RKO (cell line): ENCODE measurements around the gene SKI.

ENCODE experiments used
- DNase-seq: peaks from one replicate; pipeline ENCODE4 v3.0.0-alpha.2; 2016; ENCODE audit warnings: low spot score

The SKI gene

GRCh38 chr1:2340086-2340917, 112.2 kb downstream of the SKI start:
- DNase-seq: no peak

DNA sequence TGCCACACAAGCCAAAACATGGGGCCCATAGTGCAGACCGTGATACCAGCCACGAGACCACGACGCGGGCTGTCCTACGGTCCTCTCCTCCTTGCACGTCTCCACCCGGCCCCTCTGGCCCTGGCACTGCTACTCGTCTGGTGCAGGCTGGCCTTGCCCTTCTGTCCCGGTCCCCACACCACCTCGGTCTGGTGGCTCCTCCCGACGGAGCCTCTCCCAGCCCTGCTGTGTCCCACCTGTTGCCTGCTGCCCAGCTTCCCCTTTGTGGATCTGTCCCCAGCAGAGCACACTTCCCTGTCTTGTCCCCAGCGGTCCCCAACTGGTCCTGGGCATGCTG, 112.8 kb downstream of the SKI start:
- DNase-seq: no peak

GRCh38 chr1:2341706-2342383, 113.7 kb downstream of the SKI start:
- no peak for DNase-seq

GRCh38 chr1:2342384-2343022, 114.4 kb downstream of the SKI start:
- no peak for DNase-seq

DNA sequence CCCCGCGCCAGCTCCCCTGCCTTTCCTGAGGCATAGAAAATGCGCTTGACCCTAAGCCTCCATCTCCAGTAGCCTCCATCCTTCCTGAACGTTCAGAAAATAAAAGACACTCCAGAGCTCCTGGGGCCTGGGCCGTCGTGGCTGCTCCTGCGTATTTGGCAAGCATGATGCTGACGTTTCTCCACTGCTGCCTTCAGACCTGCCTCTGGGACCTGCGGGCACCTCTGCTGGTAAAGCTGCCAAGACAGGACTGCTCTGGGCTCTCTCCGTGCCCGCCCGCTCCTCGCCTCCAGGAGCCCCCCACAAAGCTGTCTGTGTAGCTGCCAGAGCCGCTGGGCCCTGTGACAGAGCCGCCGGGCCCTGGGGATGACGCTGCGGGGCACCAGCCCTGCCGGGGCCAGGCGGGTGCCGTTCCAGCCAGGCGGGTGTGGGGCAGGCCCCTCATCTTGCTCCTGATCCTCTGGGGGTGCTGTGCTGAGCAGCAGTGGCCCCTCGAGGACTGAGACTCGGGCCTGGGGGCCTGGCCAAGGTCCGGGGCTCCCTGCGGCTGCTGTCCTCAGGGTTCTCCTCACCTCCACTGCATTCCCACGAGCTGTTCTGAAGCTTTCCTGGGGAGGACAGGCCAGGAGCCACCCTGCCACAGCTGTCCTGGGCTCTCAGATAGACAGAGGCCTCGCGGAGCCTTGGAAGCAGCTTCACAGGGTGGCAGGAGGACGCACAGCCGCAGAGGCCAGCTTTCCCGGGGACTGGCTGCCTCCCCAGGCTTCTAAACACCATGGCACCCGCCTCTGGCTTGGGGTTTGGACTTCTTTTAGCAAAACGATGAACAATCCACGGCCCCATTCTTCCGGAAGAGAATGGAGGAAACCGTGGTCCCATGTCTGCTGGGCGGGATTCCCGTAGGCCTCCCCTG, 115.2 kb downstream of the SKI start:
- no peak for DNase-seq

GRCh38 chr1:2344121-2344681, 116.1 kb downstream of the SKI start:
- DNase-seq: no peak

DNA sequence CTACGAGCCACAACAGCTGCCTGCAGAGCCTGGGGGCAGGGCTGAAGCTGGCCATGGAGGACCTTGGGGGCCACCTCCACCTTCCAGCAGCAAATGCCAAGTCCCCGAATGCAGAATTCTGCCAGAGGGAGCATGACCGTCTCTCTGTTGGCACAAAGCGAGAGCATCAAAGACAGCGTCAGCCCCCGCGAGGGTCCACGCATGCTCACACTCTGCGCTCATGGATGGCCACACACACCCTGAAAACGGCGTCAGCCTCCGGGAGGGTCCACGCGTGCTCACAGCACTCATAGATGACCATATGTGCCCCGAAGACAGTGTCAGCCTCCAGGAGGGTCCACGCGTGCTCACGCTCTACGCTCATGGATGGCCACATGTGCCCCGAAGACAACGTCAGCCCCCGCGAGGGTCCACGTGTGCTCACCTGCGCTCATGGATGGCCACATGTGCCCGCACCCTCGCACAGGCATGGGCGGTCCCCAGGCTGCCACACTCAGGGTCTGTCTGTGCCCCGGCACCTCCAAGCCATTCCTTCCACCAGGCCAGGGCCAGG, 116.7 kb downstream of the SKI start:
- DNase-seq: no peak

- no peak for DNase-seq
These were observed 117.4 kb downstream of the SKI start for GRCh38 chr1:2345297-2346075.

DNA sequence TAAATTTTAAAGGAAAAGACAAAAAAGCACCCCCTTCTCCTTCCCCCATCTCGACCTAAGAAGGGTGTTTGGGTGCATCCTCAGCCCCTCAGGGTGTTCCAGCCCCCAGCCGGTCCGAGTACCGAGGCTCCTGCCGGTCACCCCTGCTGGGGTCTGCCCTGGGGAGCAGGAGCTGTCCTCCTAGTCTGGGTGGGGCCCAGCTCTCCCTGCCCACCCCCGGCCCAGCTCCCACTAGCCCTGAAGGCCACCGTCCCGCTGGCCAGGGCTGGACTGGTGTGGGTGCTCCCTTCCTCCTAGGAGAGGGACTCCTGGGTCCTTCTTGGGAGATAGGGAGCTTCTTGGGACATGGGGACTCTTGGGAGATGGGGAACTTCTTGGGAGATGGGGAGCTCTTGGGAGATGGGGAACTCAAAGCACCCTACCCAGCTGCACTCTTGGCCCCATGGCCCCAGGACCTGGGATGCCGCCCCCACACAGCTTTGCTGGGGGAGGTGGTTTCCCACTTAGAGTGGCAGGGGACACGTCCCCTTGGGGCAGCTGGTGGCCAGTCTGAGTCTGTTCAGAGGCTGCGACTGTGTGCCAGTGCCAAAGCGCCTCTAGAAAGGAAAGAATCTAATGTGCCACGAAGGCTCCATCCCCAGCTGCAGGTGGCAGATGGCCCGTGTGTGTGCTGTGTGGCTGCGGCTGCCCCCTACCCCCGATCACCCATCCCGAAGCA, 118.7 kb downstream of the SKI start:
- DNase-seq: no peak

DNA sequence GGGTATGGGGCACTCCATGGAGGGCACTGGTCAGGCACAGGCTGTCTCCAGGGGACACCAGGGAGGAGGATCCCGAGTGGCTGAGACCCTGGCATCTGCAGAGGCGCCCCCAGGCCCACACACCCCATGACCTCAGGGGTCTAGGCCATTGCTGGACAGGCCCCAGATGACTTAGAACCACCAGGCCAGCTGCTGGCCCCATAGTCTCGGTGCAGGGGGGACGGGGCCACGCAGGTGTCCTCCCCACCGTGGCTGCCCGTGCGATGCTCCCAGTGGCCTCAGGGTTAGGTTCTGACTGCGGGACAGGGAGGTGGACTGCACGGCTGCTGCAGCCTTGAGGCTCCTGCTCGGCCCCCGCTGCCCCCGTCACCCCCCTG, 119.3 kb downstream of the SKI start:
- no peak for DNase-seq

DNA sequence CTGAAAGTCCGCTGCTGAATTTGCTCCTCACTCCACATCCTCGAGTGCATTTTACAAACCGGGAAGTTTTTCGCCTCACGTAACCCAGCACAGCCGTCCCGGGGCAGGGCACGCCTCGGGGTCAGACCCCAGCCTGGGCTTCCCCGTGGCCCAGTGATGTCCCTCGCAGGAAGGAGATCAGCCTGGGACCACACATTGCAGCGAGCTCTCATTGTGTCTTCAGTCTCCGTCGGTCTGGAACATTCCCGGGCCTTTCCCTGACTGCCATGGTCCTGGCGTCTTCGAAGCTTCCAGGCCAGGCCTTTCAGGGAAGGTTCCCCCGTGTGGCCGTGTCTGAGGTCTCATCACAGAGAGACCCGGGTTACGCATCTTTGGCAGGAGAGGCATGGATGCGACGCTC, 119.8 kb downstream of the SKI start:
- no peak for DNase-seq

DNA sequence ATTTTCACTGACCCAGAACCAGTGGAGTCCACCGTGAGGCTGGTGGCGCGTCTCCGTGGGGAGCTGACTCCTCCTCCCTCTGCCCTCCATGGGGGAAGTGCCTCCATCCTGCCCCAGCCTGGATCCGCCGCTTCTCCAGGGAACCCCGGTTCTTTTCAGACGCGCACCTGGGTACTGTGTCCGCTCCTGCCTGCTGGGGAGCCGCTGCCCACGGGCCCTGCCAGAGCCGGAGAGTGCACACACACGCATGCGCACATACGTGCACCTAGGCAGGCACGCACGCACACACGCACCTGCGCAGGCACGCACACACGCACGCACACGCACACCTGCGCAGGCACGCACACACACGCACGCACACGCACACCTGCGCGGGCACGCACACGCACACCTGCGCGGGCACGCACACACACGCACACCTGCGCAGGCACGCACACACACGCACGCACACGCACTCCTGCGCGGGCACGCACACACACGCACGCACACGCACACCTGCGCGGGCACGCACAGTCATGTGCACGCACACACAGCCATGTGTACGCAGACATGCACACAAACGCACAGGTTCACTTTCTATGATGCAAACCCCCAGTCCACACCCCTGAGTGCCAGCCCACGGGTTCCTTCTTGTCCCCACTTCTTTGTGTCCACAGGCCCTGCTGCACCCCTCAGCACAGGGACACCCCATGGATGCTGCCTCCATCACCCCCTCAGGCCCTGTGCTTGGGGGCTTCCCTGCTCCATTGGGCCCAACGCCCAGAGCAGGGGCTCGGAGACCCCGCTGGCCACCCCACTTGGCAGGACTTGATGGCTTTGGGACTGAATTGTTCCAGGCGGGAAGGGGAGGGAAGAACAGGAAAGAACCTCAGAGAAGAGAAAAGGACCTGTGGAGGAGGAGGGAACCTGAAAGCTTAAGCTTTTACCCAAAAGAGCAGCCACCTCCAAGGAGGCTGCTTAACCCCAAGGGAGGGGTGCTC, 120.5 kb downstream of the SKI start:
- DNase-seq: no peak

GRCh38 chr1:2349806-2350205, 121.7 kb downstream of the SKI start:
- no peak for DNase-seq

- DNase-seq: no peak
These were observed 122.4 kb downstream of the SKI start for GRCh38 chr1:2350501-2350900.

- DNase-seq: no peak
These were observed 123.0 kb downstream of the SKI start for GRCh38 chr1:2350911-2351655.

- no peak for DNase-seq
These were observed 123.6 kb downstream of the SKI start for GRCh38 chr1:2351723-2352122.

GRCh38 chr1:2352341-2352896, 124.3 kb downstream of the SKI start:
- no peak for DNase-seq
